ENCODE measurements around the gene DSG3.
"Not testable (repeated sequence)": the region's sequence is repeated elsewhere in the genome, so short reads cannot be mapped to it uniquely, and the experiment has no call there.

DSG3 gene

GRCh38 chr18:31500051-31500688 is 52.6 kb downstream of the DSG3 start:
- no peak for DNase-seq (ENCODE audit: low read depth, low spot score)

GRCh38 chr18:31503011-31503410 is 55.5 kb downstream of the DSG3 start:
- Histone ChIP-seq H3K27ac (no peak overlapping the region), H3K9me3 (ENCODE audit: low read depth, low read length) (no peaks in the 10 kb centered on the region), H3K9ac (ENCODE audit: insufficient read length) (no peak overlapping the region), H3K36me3 (ENCODE audit: insufficient read depth, low read length) (no peaks in the 10 kb centered on the region), H3K4me3 (no peak overlapping the region)
- DNase-seq (ENCODE audit: low read depth, low spot score) = no peak
- TF ChIP-seq FOXP2 (optimal IDR thresholded peaks at IDR 0.05; ENCODE audit: control extremely low read depth, extremely low read length, insufficient read depth) (no peak), POLR2AphosphoS5 (IDR thresholded peaks at IDR 0.05; ENCODE audit: borderline replicate concordance, low read depth, low read length) (no peak), EZH2 (IDR thresholded peaks at IDR 0.05) (no peak)

More at GRCh38 chr18:31500051-31500688, 52.6 kb downstream of the DSG3 start:
- Histone ChIP-seq H3K4me3 (no peak overlapping the region), H3K27ac (no peak overlapping the region), H3K9ac (ENCODE audit: insufficient read length) (no peak overlapping the region), H3K9me3 (ENCODE audit: low read depth, low read length) (no peaks in the 10 kb centered on the region), H3K36me3 (ENCODE audit: insufficient read depth, low read length) (no peaks in the 10 kb centered on the region)
- TF ChIP-seq FOXP2 (optimal IDR thresholded peaks at IDR 0.05; ENCODE audit: control extremely low read depth, extremely low read length, insufficient read depth) (no peak), POLR2AphosphoS5 (IDR thresholded peaks at IDR 0.05; ENCODE audit: borderline replicate concordance, low read depth, low read length) (no peak), EZH2 (IDR thresholded peaks at IDR 0.05) (no peak)

GRCh38 chr18:31504455-31505147 is 57.1 kb downstream of the DSG3 start:
- Histone ChIP-seq H3K9ac (ENCODE audit: insufficient read length) (no peak overlapping the region), H3K9me3 (ENCODE audit: low read depth, low read length) (no peaks in the 10 kb centered on the region), H3K27ac (no peak overlapping the region), H3K36me3 (ENCODE audit: insufficient read depth, low read length) (no peaks in the 10 kb centered on the region), H3K4me3 (no peak overlapping the region)
- no peak for DNase-seq (ENCODE audit: low read depth, low spot score)
- TF ChIP-seq EZH2 (IDR thresholded peaks at IDR 0.05) (no peak), FOXP2 (optimal IDR thresholded peaks at IDR 0.05; ENCODE audit: control extremely low read depth, extremely low read length, insufficient read depth) (no peak), POLR2AphosphoS5 (IDR thresholded peaks at IDR 0.05; ENCODE audit: borderline replicate concordance, low read depth, low read length) (no peak)

- no peaks in the 10 kb centered on the region for H3K36me3 ChIP-seq (ENCODE audit: insufficient read depth, low read length)
- H3K9me3 ChIP-seq (ENCODE audit: low read depth, low read length) = no peaks in the 10 kb centered on the region
- TF ChIP-seq FOXP2 (optimal IDR thresholded peaks at IDR 0.05; ENCODE audit: control extremely low read depth, extremely low read length, insufficient read depth) = no peak
- TF ChIP-seq POLR2AphosphoS5 (IDR thresholded peaks at IDR 0.05; ENCODE audit: borderline replicate concordance, low read depth, low read length) = no peak
- no peak for TF ChIP-seq EZH2 (IDR thresholded peaks at IDR 0.05)
- H3K9ac ChIP-seq (ENCODE audit: insufficient read length) = no peak overlapping the region
- no peak for DNase-seq (ENCODE audit: low read depth, low spot score)
- H3K27ac ChIP-seq = no peak overlapping the region
- H3K4me3 ChIP-seq = no peak overlapping the region
Observed at GRCh38 chr18:31505156-31505555, 57.6 kb downstream of the DSG3 start.

GRCh38 chr18:31506024-31506742 is 58.6 kb downstream of the DSG3 start:
- Histone ChIP-seq H3K9ac (ENCODE audit: insufficient read length) (no peak overlapping the region), H3K4me3 (no peak overlapping the region), H3K27ac (no peak overlapping the region), H3K36me3 (ENCODE audit: insufficient read depth, low read length) (no peaks in the 10 kb centered on the region), H3K9me3 (ENCODE audit: low read depth, low read length) (no peaks in the 10 kb centered on the region)
- no peak for DNase-seq (ENCODE audit: low read depth, low spot score)
- TF ChIP-seq EZH2 (IDR thresholded peaks at IDR 0.05) (no peak), FOXP2 (optimal IDR thresholded peaks at IDR 0.05; ENCODE audit: control extremely low read depth, extremely low read length, insufficient read depth) (no peak), POLR2AphosphoS5 (IDR thresholded peaks at IDR 0.05; ENCODE audit: borderline replicate concordance, low read depth, low read length) (no peak)

GRCh38 chr18:31507124-31507523 is 59.6 kb downstream of the DSG3 start:
- H3K27ac ChIP-seq; H3K36me3 ChIP-seq (ENCODE audit: insufficient read depth, low read length); H3K4me3 ChIP-seq; DNase-seq (ENCODE audit: low read depth, low spot score); H3K9me3 ChIP-seq (ENCODE audit: low read depth, low read length); H3K9ac ChIP-seq (ENCODE audit: insufficient read length): not testable (repeated sequence)

- DNase-seq (ENCODE audit: low read depth, low spot score) = no peak
- Histone ChIP-seq H3K27ac (no peak overlapping the region), H3K9ac (ENCODE audit: insufficient read length) (no peak overlapping the region), H3K36me3 (ENCODE audit: insufficient read depth, low read length) (no peaks in the 10 kb centered on the region), H3K9me3 (ENCODE audit: low read depth, low read length) (no peaks in the 10 kb centered on the region), H3K4me3 (no peak overlapping the region)
- TF ChIP-seq POLR2AphosphoS5 (IDR thresholded peaks at IDR 0.05; ENCODE audit: borderline replicate concordance, low read depth, low read length) (no peak), FOXP2 (optimal IDR thresholded peaks at IDR 0.05; ENCODE audit: control extremely low read depth, extremely low read length, insufficient read depth) (no peak)
Observed at GRCh38 chr18:31508781-31509180, 61.2 kb downstream of the DSG3 start.

- no peaks in the 10 kb centered on the region for H3K36me3 ChIP-seq (ENCODE audit: insufficient read depth, low read length)
- H3K9ac ChIP-seq (ENCODE audit: insufficient read length) = no peak overlapping the region
- DNase-seq (ENCODE audit: low read depth, low spot score) = no peak
- H3K9me3 ChIP-seq (ENCODE audit: low read depth, low read length) = no peaks in the 10 kb centered on the region
- TF ChIP-seq FOXP2 (optimal IDR thresholded peaks at IDR 0.05; ENCODE audit: control extremely low read depth, extremely low read length, insufficient read depth) = no peak
- no peak for TF ChIP-seq EZH2 (IDR thresholded peaks at IDR 0.05)
- no peak for TF ChIP-seq POLR2AphosphoS5 (IDR thresholded peaks at IDR 0.05; ENCODE audit: borderline replicate concordance, low read depth, low read length)
- H3K27ac ChIP-seq = no peak overlapping the region
- H3K4me3 ChIP-seq = no peak overlapping the region
Observed at GRCh38 chr18:31509571-31509970, 62.0 kb downstream of the DSG3 start.

Data from SK-N-MC (cell line).